Mesenchymal stem cell (in vitro differentiated cells and primary cell): ENCODE data around the gene PSMD3.

Experiments
- DNase-seq: peaks from one replicate; pipeline ENCODE4 v3.0.0-alpha.2; 2013
- H2AFZ ChIP-seq: one replicate; pipeline ENCODE4 v1.6.1; 2013; ENCODE audit warnings: low read depth, mild to moderate bottlenecking, control low read depth, inconsistent platforms, low read length, moderate library complexity
- H2AK5ac ChIP-seq: 2 replicates; pipeline ENCODE4 v1.6.1; 2013; ENCODE audit warnings: low read length, moderate library complexity, mild to moderate bottlenecking, inconsistent platforms; ENCODE audit not compliant: severe bottlenecking
- H2BK120ac ChIP-seq: one replicate; pipeline ENCODE4 v1.6.1; 2013; ENCODE audit warnings: low read depth, mild to moderate bottlenecking, inconsistent platforms, low read length, moderate library complexity
- H2BK12ac ChIP-seq, 2 experiments: one replicate each; pipeline ENCODE4 v1.6.1; 2013; ENCODE audit warnings: inconsistent platforms in 2 of 2, low read length in 2 of 2, mild to moderate bottlenecking in 2 of 2, moderate library complexity in 2 of 2, control low read depth in 1 of 2
- H2BK15ac ChIP-seq: one replicate; pipeline ENCODE4 v1.6.1; 2013; ENCODE audit warnings: mild to moderate bottlenecking, low read depth, inconsistent platforms; ENCODE audit not compliant: poor library complexity, severe bottlenecking
- H2BK5ac ChIP-seq: 2 replicates; pipeline ENCODE4 v1.6.1; 2013; ENCODE audit warnings: low read depth, mild to moderate bottlenecking, low read length, control low read depth, inconsistent platforms; ENCODE audit not compliant: poor library complexity, severe bottlenecking
- H3K14ac ChIP-seq, 2 experiments: one replicate each; pipeline ENCODE4 v1.6.1; 2013; ENCODE audit warnings: inconsistent platforms in 2 of 2, low read length in 2 of 2, control low read depth in 1 of 2, mild to moderate bottlenecking in 1 of 2, moderate library complexity in 1 of 2
- H3K18ac ChIP-seq, 2 experiments: one replicate each; pipeline ENCODE4 v1.6.1; 2013; ENCODE audit warnings: inconsistent platforms in 2 of 2, low read length in 2 of 2, control low read depth in 1 of 2, low read depth in 1 of 2, mild to moderate bottlenecking in 1 of 2
- H3K23ac ChIP-seq, 2 experiments: one replicate each; pipeline ENCODE4 v1.6.1; 2013; ENCODE audit warnings: inconsistent platforms in 2 of 2, low read length in 2 of 2, mild to moderate bottlenecking in 2 of 2, moderate library complexity in 2 of 2, control low read depth in 1 of 2
- H3K27ac ChIP-seq: 2 replicates; pipeline ENCODE4 v1.5.1; 2013; ENCODE audit warnings: mild to moderate bottlenecking, moderate library complexity, low read length, control low read depth, inconsistent platforms; ENCODE audit not compliant: poor library complexity, severe bottlenecking
- H3K27me3 ChIP-seq, 2 experiments: 2 replicates each; pipeline versions ENCODE4 v1.6.1 to v1.7.0; 2013; ENCODE audit warnings: low read length in 2 of 2, mild to moderate bottlenecking in 2 of 2, moderate library complexity in 2 of 2, control low read depth in 1 of 2, inconsistent platforms in 1 of 2; ENCODE audit not compliant: control insufficient read depth in 1 of 2, insufficient read depth in 1 of 2
- H3K36me3 ChIP-seq, 2 experiments: 2 replicates each; pipeline versions ENCODE4 v1.6.1 to v1.7.0; 2013; ENCODE audit warnings: low read length in 2 of 2, control low read depth in 1 of 2, inconsistent platforms in 1 of 2, low read depth in 1 of 2, mild to moderate bottlenecking in 1 of 2; ENCODE audit not compliant: insufficient read depth in 2 of 2, control insufficient read depth in 1 of 2
- H3K4ac ChIP-seq, 2 experiments: one replicate each; pipeline ENCODE4 v1.6.1; 2013; ENCODE audit warnings: inconsistent platforms in 2 of 2, low read length in 2 of 2, mild to moderate bottlenecking in 2 of 2, moderate library complexity in 2 of 2, control low read depth in 1 of 2, low read depth in 1 of 2
- H3K4me1 ChIP-seq: 2 replicates; pipeline ENCODE4 v1.6.1; 2013; ENCODE audit warnings: low read depth, low read length, control low read depth; ENCODE audit not compliant: control insufficient read depth, insufficient read depth
- H3K4me2 ChIP-seq: 2 replicates; pipeline ENCODE4 v1.6.1; 2013; ENCODE audit warnings: low read length, mild to moderate bottlenecking, inconsistent platforms; ENCODE audit not compliant: poor library complexity, severe bottlenecking
- H3K4me3 ChIP-seq, 2 experiments: 2 replicates each; pipeline versions ENCODE4 v1.5.1 to v1.7.0; 2013; ENCODE audit warnings: low read length in 2 of 2, mild to moderate bottlenecking in 2 of 2, control low read depth in 1 of 2, low read depth in 1 of 2; ENCODE audit not compliant: insufficient read depth in 1 of 2
- H3K79me1 ChIP-seq: replicated peaks from 2 replicates; pipeline ENCODE4 v1.6.1; 2013; ENCODE audit warnings: mild to moderate bottlenecking, control low read depth, low read length, inconsistent platforms; ENCODE audit not compliant: poor library complexity, severe bottlenecking
- H3K9ac ChIP-seq: 2 replicates; pipeline ENCODE4 v1.7.0; 2013; ENCODE audit warnings: mild to moderate bottlenecking, low read length, moderate library complexity
- H3K9me3 ChIP-seq: 2 replicates; pipeline ENCODE4 v1.7.0; 2013; ENCODE audit warnings: mild to moderate bottlenecking, low read length; ENCODE audit not compliant: control insufficient read depth
- H4K8ac ChIP-seq: one replicate; pipeline ENCODE4 v1.6.1; 2013; ENCODE audit warnings: inconsistent platforms, mild to moderate bottlenecking, low read length, moderate library complexity
- H4K91ac ChIP-seq: one replicate; pipeline ENCODE4 v1.6.1; 2013; ENCODE audit warnings: mild to moderate bottlenecking, low read length, inconsistent platforms
- WGBS: methylation state at CpG from one replicate; pipeline ENCODE4 v1.1.7; 2013; ENCODE audit warnings: mixed read lengths; 5-methylcytosine and 5-hydroxymethylcytosine counted together

PSMD3 gene

GRCh38 chr17:39996800-39997199 lies 16.2 kb downstream of the PSMD3 start:
- H3K18ac ChIP-seq: no peak overlapping the region

GRCh38 chr17:39997543-39997942 lies 16.9 kb downstream of the PSMD3 start:
- peaks cover 8% of the 10 kb centered on the region for H3K79me1 ChIP-seq
- H3K9me3 ChIP-seq: no peaks in the 10 kb centered on the region
- no peak overlapping the region for H3K23ac ChIP-seq
- H3K27me3 ChIP-seq: no peaks in the 10 kb centered on the region
- no peak overlapping the region for H3K4ac ChIP-seq
- H2AK5ac ChIP-seq: no peak overlapping the region
- DNase-seq: no peak
- H2BK120ac ChIP-seq: no peak overlapping the region
- H3K4me3 ChIP-seq: no peak overlapping the region
- no peak overlapping the region for H2BK5ac ChIP-seq
- H3K14ac ChIP-seq: no peak overlapping the region
- WGBS: 91% methylated on average over 3 of the region's 4 CpGs
- no peak overlapping the region for H2BK15ac ChIP-seq
- no peak overlapping the region for H2BK12ac ChIP-seq
- peaks cover 56 to 57% of the 10 kb centered on the region in 2 experiments for H3K36me3 ChIP-seq
- no peaks in the 10 kb centered on the region for H3K4me1 ChIP-seq
- H3K4me2 ChIP-seq: no peak overlapping the region
- H3K9ac ChIP-seq: no peak overlapping the region
- no peak overlapping the region for H4K91ac ChIP-seq
- no peak overlapping the region for H3K18ac ChIP-seq
- H2AFZ ChIP-seq: no peak overlapping the region
- no peak overlapping the region for H3K27ac ChIP-seq
- H4K8ac ChIP-seq: no peak overlapping the region

More at GRCh38 chr17:39996800-39997199, 16.2 kb downstream of the PSMD3 start:
- no peaks in the 10 kb centered on the region for H3K4me1 ChIP-seq
- no peak overlapping the region for H3K4me3 ChIP-seq
- no peak overlapping the region for H3K27ac ChIP-seq
- no peak overlapping the region for H2BK5ac ChIP-seq
- no peak for DNase-seq
- peaks cover 8% of the 10 kb centered on the region for H3K79me1 ChIP-seq
- H3K23ac ChIP-seq: no peak overlapping the region
- H4K91ac ChIP-seq: no peak overlapping the region
- H2BK12ac ChIP-seq: no peak overlapping the region
- peaks cover 63% of the 10 kb centered on the region in 2 experiments for H3K36me3 ChIP-seq
- H2BK120ac ChIP-seq: no peak overlapping the region
- H2BK15ac ChIP-seq: no peak overlapping the region
- H2AFZ ChIP-seq: no peak overlapping the region
- peak overlapping the region; percentile 1 for H3K9ac ChIP-seq
- no peaks in the 10 kb centered on the region for H3K27me3 ChIP-seq
- 81% methylated on average over 6 of the region's 6 CpGs for WGBS
- H3K4me2 ChIP-seq: no peak overlapping the region
- no peak overlapping the region for H3K4ac ChIP-seq
- no peak overlapping the region for H3K14ac ChIP-seq
- H2AK5ac ChIP-seq: no peak overlapping the region
- no peak overlapping the region for H4K8ac ChIP-seq
- no peaks in the 10 kb centered on the region for H3K9me3 ChIP-seq

- H3K27ac ChIP-seq: no peak overlapping the region
- H4K91ac ChIP-seq: no peak overlapping the region
- DNase-seq: peak; percentile 29
- H3K9ac ChIP-seq: no peak overlapping the region
- H3K4me1 ChIP-seq: no peaks in the 10 kb centered on the region
- peaks cover 40 to 42% of the 10 kb centered on the region in 2 experiments for H3K36me3 ChIP-seq
- no peak overlapping the region for H2AFZ ChIP-seq
- H3K9me3 ChIP-seq: no peaks in the 10 kb centered on the region
- H2BK15ac ChIP-seq: no peak overlapping the region
- no peak overlapping the region for H2BK5ac ChIP-seq
- no peak overlapping the region for H2AK5ac ChIP-seq
- no peak overlapping the region for H2BK12ac ChIP-seq
- no peak overlapping the region for H3K4me2 ChIP-seq
- H3K4me3 ChIP-seq: no peak overlapping the region
- no peaks in the 10 kb centered on the region for H3K27me3 ChIP-seq
- no peak overlapping the region for H3K4ac ChIP-seq
- no peak overlapping the region for H3K14ac ChIP-seq
- WGBS: 83% methylated on average over 4 of the region's 4 CpGs
- peaks cover 4% of the 10 kb centered on the region for H3K79me1 ChIP-seq
- H3K18ac ChIP-seq: no peak overlapping the region
- H3K23ac ChIP-seq: no peak overlapping the region
- no peak overlapping the region for H2BK120ac ChIP-seq
- no peak overlapping the region for H4K8ac ChIP-seq
Observed at GRCh38 chr17:39999067-39999466, 18.5 kb downstream of the PSMD3 start.

- no peaks in the 10 kb centered on the region for H3K27me3 ChIP-seq
- peaks cover 1% of the 10 kb centered on the region for H3K79me1 ChIP-seq
- no peak overlapping the region for H3K4ac ChIP-seq
- DNase-seq: no peak
- no peak overlapping the region for H3K4me3 ChIP-seq
- no peak overlapping the region for H2BK15ac ChIP-seq
- peaks cover 29 to 31% of the 10 kb centered on the region in 2 experiments for H3K36me3 ChIP-seq
- no peak overlapping the region for H2BK120ac ChIP-seq
- H2BK12ac ChIP-seq: no peak overlapping the region
- no peaks in the 10 kb centered on the region for H3K4me1 ChIP-seq
- H3K23ac ChIP-seq: no peak overlapping the region
- no peak overlapping the region for H3K27ac ChIP-seq
- H3K14ac ChIP-seq: no peak overlapping the region
- no peak overlapping the region for H2AFZ ChIP-seq
- no peak overlapping the region for H3K9ac ChIP-seq
- H3K4me2 ChIP-seq: no peak overlapping the region
- no peak overlapping the region for H4K91ac ChIP-seq
- no peak overlapping the region for H2AK5ac ChIP-seq
- no peaks in the 10 kb centered on the region for H3K9me3 ChIP-seq
- WGBS: 98% methylated on average over 4 of the region's 7 CpGs
- H4K8ac ChIP-seq: no peak overlapping the region
- no peak overlapping the region for H2BK5ac ChIP-seq
- H3K18ac ChIP-seq: no peak overlapping the region
Observed at GRCh38 chr17:40000161-40000560, 19.6 kb downstream of the PSMD3 start.
